Muscle layer of duodenum (tissue), 2 donors: ENCODE measurements around the gene DPH7.
A peak's percentile ranks its signal among the peaks of the same experiment; 100 is the strongest.
"Not testable (repeated sequence)": the region's sequence is repeated elsewhere in the genome, so short reads cannot be mapped to it uniquely, and the experiment has no call there.

ENCODE experiments used
- H3K27ac ChIP-seq: one replicate; pipeline ENCODE4 v1.7.0; 2013; ENCODE audit warnings: mild to moderate bottlenecking, low read length
- H3K27me3 ChIP-seq: one replicate; pipeline ENCODE4 v1.7.0; 2013; ENCODE audit warnings: low read depth, mild to moderate bottlenecking, control low read depth, low read length
- H3K36me3 ChIP-seq, 2 donors: one replicate each; pipeline ENCODE4 v1.7.0; 2013; ENCODE audit warnings: low read length in 2 of 2, control low read depth in 1 of 2, mild to moderate bottlenecking in 1 of 2; ENCODE audit not compliant: insufficient read depth in 2 of 2, control insufficient read depth in 1 of 2
- H3K4me1 ChIP-seq, 2 donors: one replicate each; pipeline ENCODE4 v1.7.0; 2013; ENCODE audit warnings: low read length in 2 of 2, mild to moderate bottlenecking in 2 of 2, control low read depth in 1 of 2, moderate library complexity in 1 of 2; ENCODE audit not compliant: insufficient read depth in 2 of 2, control insufficient read depth in 1 of 2
- H3K4me3 ChIP-seq, 2 donors: one replicate each; pipeline ENCODE4 v1.7.0; 2013; ENCODE audit warnings: low read length in 2 of 2, low read depth in 1 of 2, mild to moderate bottlenecking in 1 of 2
- H3K9me3 ChIP-seq, 2 donors: one replicate each; pipeline ENCODE4 v1.7.0; 2013; ENCODE audit warnings: low read length in 2 of 2, control low read depth in 1 of 2, mild to moderate bottlenecking in 1 of 2; ENCODE audit not compliant: control insufficient read depth in 1 of 2
- donor health status: healthy.

Gene DPH7

DNA sequence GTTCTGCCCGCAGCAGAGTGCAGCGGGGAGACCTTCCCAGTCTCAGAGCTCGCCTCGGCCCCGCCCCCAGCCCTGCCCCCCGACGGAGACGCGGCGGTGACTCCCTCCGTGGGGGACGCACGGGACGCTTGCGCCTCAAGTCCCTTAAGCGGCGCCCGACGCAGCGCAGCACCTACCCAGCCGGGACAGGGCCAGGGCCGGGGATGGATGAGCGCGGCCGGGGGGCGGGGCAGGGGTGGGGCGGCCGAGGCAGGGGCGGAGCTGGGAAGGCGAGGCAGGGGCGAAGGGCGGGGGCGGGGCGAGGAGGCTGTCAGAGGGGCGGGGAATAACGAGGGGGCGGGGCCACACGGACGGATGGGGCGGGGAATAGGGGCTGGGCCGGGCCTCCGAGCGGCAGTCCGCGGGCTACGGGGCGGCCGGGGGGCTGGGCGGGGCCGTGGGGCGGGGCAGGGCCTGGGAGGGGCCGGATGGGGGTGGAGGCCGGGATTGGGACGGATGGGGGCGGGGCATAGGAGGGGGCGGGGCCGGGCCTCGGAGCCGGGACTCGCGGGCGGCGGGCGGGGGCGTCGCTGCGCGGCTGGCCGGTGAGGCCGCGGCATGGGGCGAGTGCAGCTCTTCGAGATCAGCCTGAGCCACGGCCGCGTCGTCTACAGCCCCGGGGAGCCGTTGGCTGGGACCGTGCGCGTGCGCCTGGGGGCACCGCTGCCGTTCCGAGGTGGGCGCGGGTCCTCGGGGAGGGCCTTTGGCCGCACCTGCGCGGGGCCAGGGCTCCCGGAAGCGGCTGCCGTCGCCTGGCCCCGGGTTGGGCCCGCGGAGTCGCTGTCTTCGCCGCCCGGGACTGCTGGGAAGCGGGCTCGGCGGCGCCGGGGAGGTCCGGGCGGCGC, 26.6 kb upstream of the DPH7 start, which contains the start of gene ARRDC1:
Gene ARRDC1 (plus strand): TSS at position 566 of the 884 bp plus-strand sequence. CDS start 32 bp downstream, at position 598.
- no peaks in the 10 kb centered on the region for H3K9me3 ChIP-seq
- H3K27me3 ChIP-seq, result no peaks in the 10 kb centered on the region
- peak within 1 kb of the TSS; percentile 57 to 85 for H3K4me3 ChIP-seq
- peaks cover 5 to 22% of the 10 kb centered on the region in 2 donors for H3K4me1 ChIP-seq
- H3K27ac ChIP-seq, result no peak within 1 kb of the TSS
- H3K36me3 ChIP-seq, result no peaks in the 10 kb centered on the region

DNA sequence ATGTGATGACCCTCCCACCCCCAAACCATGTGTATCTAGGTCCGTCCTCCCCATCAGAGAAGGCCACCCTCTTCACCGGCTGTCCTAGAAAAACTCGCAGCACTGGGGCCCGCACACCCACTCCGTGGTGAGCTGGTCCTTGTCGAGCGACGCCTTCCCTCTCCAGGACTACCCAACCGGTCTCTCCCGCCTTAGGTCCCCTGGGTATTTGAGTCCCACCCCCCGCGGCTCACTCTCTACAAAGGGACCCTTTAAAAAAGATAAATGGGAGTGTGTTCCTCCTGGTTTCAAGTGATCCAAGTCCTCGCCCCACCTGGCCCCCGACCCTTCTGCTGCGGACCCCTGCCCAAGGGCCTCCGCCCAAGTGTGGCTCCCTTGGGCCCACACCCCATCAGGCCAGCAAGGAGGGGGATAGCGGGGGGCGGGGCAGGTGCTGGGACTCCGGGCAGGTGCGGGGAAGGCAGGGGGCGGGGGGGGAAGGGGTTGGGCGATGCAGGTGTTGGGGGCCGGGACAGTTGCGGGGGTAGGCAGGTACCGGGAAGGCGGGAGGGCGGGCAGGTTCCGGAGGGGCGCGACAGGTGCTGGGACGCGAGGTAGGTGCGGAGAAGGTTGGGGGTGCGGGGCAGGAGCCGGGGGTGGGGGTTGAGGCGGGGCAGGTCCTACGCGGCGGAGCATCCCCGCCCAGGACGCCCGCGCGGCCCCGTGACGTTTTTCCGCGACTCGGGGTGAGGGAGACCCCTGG, 25.8 kb upstream of the DPH7 start:
- Histone ChIP-seq H3K36me3 (no peaks in the 10 kb centered on the region), H3K27ac (no peak overlapping the region), H3K4me3 (no peak overlapping the region), H3K9me3 (no peaks in the 10 kb centered on the region), H3K27me3 (no peaks in the 10 kb centered on the region), H3K4me1 (peaks cover 5 to 22% of the 10 kb centered on the region in 2 donors)

DNA sequence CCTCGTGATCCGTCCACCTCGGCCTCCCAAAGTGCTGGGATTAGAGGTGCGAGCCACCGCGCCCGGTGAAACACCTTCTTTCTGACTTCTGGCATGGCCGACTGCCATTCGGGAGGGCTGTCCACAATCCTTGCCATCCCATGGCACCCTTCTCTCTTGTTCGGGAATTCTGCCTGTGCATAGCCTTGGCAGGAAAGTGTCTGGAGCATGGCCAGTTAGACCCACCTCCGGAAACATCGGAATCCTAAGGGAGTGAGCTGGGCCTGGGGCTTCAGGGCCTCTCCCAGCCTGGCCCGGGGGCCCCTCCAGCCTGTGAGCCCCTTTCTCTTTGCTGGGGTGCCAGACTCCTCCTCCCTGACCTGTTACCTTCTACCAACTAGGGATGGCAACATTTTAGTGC, 25.2 kb upstream of the DPH7 start:
- H3K36me3 ChIP-seq, result no peaks in the 10 kb centered on the region
- no peak overlapping the region for H3K4me3 ChIP-seq
- H3K27me3 ChIP-seq, result no peaks in the 10 kb centered on the region
- H3K27ac ChIP-seq, result no peak overlapping the region
- no peaks in the 10 kb centered on the region for H3K9me3 ChIP-seq
- H3K4me1 ChIP-seq, result peaks cover 5 to 22% of the 10 kb centered on the region in 2 donors

DNA sequence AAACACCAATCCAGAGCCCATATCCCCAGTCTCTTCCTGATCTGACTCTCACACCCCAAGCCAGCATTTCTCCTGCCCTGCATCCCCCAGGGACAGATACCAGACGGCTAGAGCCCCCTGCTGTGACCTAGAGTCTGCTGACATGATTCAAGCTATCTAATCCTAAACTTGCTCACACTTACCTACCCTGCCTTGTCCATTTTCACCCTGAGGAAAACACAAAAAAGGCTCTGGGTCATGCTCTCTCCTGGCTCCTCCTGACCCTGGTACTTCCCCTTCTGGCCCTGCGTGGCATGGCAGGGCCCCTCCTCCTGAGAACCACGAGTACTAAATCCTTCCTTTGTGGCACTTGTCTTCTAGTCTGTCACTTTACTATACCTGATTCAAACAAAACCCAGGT, 23.9 kb upstream of the DPH7 start:
- Histone ChIP-seq H3K27ac (no peak overlapping the region), H3K9me3 (no peaks in the 10 kb centered on the region), H3K4me3 (no peak overlapping the region), H3K27me3 (no peaks in the 10 kb centered on the region), H3K36me3 (no peaks in the 10 kb centered on the region), H3K4me1 (peaks cover 5 to 22% of the 10 kb centered on the region in 2 donors)

DNA sequence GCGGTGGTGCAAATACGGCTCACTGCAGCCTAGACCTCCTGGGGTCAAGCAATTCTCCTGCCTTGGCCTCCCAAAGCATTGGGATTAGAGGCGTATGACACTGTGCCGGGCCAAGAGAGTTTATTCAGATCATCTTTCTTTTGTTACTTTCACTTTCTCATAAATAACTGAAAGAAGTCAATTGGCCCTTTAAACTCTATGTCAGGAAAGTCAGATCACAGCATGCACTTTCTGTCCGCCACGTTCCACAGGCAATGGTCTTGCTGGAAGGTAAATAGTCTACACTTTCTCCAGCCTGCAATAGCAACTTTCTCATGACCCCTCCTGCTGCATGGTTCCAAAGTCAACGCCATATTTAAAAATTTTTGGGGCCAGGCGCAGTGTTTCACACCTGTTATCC, 20.2 kb upstream of the DPH7 start:
- Histone ChIP-seq H3K27ac (no peak overlapping the region), H3K27me3 (no peaks in the 10 kb centered on the region), H3K9me3 (no peaks in the 10 kb centered on the region), H3K4me3 (no peak overlapping the region), H3K4me1 (no peaks in the 10 kb centered on the region), H3K36me3 (no peaks in the 10 kb centered on the region)

DNA sequence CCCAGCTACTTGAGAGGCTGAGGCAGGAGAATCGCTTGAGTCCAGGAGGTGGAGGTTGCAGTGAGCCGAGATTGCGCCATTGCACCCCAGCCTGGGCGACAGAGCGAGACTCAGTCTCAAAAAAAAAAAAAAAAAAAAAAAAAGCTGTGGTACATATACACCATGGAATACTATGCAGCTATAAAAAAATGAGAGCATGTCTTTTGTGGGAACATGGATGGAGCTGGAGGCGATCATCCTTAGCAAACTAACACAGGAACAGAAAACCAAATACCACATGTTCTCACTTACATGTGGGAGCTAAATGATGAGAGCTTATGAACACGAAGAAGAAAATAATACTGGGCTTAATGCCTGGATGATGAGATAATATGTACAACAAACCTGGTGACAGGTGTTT, 17.9 kb upstream of the DPH7 start:
- not testable (repeated sequence) for H3K9me3 ChIP-seq, H3K27ac ChIP-seq, H3K36me3 ChIP-seq, H3K4me3 ChIP-seq, H3K4me1 ChIP-seq, H3K27me3 ChIP-seq

DNA sequence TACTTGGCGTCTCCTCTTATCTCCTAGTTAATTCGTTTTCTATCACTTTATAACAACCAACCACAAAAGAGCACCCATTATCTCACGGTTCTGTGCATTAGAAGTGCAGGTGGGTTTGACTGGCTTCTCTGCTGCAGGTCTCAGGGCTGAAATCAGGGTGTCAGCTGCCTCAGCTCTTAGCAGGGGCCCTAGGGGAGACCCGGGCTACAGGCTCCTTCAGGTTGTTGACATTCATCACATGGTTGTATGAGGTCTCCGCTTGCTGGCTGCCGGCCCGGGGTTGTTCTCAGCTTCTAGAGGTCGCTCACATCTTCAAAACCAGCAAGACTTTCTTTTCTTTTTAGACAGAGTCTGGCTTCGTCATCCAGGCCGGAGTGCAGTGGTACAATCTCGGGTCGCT, 14.5 kb upstream of the DPH7 start:
- no peaks in the 10 kb centered on the region for H3K27me3 ChIP-seq

DNA sequence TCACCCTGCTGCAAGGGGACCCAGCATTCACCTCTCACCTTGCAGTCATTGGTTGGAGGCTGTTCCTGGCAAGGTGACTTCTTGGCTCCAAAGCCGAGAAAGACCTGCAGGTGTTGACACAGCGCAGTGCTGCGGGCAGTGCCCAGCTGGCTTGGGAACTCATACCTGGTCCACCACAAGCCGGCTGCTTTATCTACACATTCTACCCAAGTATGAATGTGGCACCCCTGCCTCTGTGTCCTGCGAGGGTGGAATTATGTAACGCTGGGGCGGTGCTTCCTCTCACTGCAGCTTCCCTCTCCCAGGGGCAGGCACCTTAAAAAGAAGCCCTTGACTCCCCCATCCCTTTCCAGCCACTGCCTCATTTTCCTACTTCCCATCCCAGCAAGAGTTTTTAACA, 14.0 kb upstream of the DPH7 start:
- Histone ChIP-seq H3K4me1 (peaks cover 6 to 16% of the 10 kb centered on the region in 2 donors), H3K36me3 (peaks cover 0 to 9% of the 10 kb centered on the region in 2 donors), H3K9me3 (no peaks in the 10 kb centered on the region), H3K27me3 (no peaks in the 10 kb centered on the region), H3K27ac (no peak overlapping the region), H3K4me3 (no peak overlapping the region)

More for the DNA sequence above, 14.5 kb upstream of the DPH7 start:
- Histone ChIP-seq H3K4me3 (no peak overlapping the region), H3K9me3 (no peaks in the 10 kb centered on the region), H3K27ac (no peak overlapping the region), H3K36me3 (peaks cover 0 to 5% of the 10 kb centered on the region in 2 donors), H3K4me1 (peaks cover 6 to 16% of the 10 kb centered on the region in 2 donors)

DNA sequence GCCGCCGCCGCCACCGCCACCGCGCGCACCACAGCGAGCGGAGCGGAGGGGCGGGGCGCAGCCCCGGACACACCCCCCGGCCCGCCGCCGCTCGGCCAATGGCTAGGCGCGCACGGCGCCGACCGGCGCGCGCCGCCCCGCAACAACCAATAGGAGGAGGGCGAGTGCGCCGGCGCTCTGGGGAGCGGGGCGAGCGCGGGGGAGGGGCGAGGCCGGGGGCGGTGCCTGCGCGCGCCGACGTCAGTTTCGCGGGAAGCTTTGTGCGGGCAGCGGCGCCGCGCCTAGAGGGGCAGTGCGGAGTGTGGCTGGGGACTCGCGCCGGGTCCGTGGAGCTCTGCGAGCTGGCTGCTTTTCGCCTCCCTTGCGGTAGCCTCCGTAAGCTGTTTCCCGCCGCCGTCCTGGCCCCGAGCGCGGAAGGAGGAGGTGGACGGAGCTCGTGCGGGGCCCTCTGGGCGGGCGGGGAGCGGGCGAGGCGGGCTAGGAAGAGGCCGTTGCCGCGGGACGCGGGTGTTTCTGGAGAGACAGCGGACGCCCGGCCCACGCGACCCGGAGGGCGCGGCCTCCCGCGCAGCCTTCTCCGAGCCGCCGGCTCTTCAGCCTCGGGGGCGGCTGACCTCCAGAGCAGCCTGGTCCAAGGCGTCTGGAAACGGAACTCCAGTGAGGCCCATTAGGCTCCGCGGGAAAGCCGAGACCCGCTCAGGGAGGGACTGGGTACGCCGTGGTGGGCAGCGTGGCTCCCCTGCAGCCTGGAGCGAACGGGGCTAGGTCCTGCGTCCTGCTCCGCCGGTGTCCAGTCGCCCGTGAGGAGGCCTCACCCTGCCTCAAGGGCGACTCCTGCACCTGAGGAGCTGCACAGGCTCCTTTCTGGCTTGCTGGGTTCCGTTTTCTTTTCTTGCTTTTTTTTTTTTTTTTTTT, 12.0 kb upstream of the DPH7 start, which contains the start of gene ZMYND19:
Gene ZMYND19 (minus strand): TSS at position 44 of the 915 bp plus-strand sequence. CDS start 249 bp downstream, outside the sequence.
- Histone ChIP-seq H3K9me3 (no peaks in the 10 kb centered on the region), H3K27me3 (no peaks in the 10 kb centered on the region), H3K4me3 (peak within 1 kb of the TSS; percentile 56 to 80), H3K4me1 (peaks cover 6 to 16% of the 10 kb centered on the region in 2 donors), H3K27ac (no peak within 1 kb of the TSS), H3K36me3 (peaks cover 11 to 29% of the 10 kb centered on the region in 2 donors)

DNA sequence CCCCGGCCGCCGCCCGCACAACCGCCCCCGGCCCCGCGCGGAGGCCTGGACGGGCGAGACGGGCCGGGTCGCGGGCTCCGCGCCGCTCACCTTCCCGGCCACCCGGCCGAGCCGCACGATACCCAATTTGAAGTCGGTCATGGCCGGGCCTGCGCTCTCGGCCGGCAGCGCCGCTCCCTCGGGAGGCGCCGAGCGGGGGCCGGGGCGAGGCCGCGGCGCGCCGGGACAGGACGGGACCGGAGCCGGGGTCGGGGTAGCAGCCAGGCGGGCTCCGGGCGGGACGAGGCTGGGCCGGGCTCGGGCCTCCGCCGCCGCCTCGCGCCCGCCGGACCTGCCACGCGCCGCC, 11.4 kb upstream of the DPH7 start:
- Histone ChIP-seq H3K4me1 (peaks cover 6 to 16% of the 10 kb centered on the region in 2 donors), H3K4me3 (peak overlapping the region in 1 of 2 donors; percentile 80), H3K36me3 (peaks cover 11 to 32% of the 10 kb centered on the region in 2 donors), H3K9me3 (no peaks in the 10 kb centered on the region), H3K27me3 (no peaks in the 10 kb centered on the region), H3K27ac (no peak overlapping the region)
